B cell (primary cell): ENCODE measurements around the gene FBXL4.

Experiments used
- EZH2 ChIP-seq: IDR thresholded peaks from 2 replicates; pipeline ENCODE4 v1.6.1; 2012; ENCODE audit warnings: borderline replicate concordance, low read depth, mild to moderate bottlenecking, moderate library complexity, low read length; ENCODE audit not compliant: insufficient read depth, poor library complexity, severe bottlenecking
- TF ChIP-seq, protein P1 (sequence below): fragments of 200-600 bp; IDR thresholded peaks from one replicate; pipeline ENCODE4 v1.8.0; 2022; ENCODE audit warnings: antibody characterized with exemption, mild to moderate bottlenecking

GRCh38 chr6:98929498-98930060 is 18.2 kb downstream of the FBXL4 start:
- TF ChIP-seq, protein P1, sequence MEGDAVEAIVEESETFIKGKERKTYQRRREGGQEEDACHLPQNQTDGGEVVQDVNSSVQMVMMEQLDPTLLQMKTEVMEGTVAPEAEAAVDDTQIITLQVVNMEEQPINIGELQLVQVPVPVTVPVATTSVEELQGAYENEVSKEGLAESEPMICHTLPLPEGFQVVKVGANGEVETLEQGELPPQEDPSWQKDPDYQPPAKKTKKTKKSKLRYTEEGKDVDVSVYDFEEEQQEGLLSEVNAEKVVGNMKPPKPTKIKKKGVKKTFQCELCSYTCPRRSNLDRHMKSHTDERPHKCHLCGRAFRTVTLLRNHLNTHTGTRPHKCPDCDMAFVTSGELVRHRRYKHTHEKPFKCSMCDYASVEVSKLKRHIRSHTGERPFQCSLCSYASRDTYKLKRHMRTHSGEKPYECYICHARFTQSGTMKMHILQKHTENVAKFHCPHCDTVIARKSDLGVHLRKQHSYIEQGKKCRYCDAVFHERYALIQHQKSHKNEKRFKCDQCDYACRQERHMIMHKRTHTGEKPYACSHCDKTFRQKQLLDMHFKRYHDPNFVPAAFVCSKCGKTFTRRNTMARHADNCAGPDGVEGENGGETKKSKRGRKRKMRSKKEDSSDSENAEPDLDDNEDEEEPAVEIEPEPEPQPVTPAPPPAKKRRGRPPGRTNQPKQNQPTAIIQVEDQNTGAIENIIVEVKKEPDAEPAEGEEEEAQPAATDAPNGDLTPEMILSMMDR: no peak
- no peak for TF ChIP-seq EZH2
